ENCODE measurements around the gene S1PR4.

Gene S1PR4

GRCh38 chr19:3178377-3178972 is at the start of gene S1PR4:
Gene S1PR4 (plus strand): TSS chr19:3178769. CDS start chr19:3178793, 24 bp downstream.
- DNase-seq (ENCODE audit: low read depth in 2 of 2), result peak; percentile 40 to 50

GRCh38 chr19:3129112-3129511 is 49.5 kb upstream of the S1PR4 start:
- DNase-seq (ENCODE audit: low read depth in 2 of 2), result no peak

GRCh38 chr19:3131168-3131567 is 47.4 kb upstream of the S1PR4 start:
- DNase-seq (ENCODE audit: low read depth in 2 of 2), result no peak

GRCh38 chr19:3132971-3133792 is 45.4 kb upstream of the S1PR4 start:
- peak; percentile 43 to 45 for DNase-seq (ENCODE audit: low read depth in 2 of 2)

- no peak for DNase-seq (ENCODE audit: low read depth in 2 of 2)
These were observed 44.8 kb upstream of the S1PR4 start for GRCh38 chr19:3133793-3134116.

- DNase-seq (ENCODE audit: low read depth in 2 of 2), result no peak
These were observed 42.4 kb upstream of the S1PR4 start, which contains the start of gene GNA15 for GRCh38 chr19:3135961-3136683. Gene GNA15 (plus strand): TSS chr19:3136033. CDS start chr19:3136451, 418 bp downstream.

- DNase-seq (ENCODE audit: low read depth in 2 of 2), result no peak
These were observed 41.9 kb upstream of the S1PR4 start for GRCh38 chr19:3136684-3137055.

- no peak for DNase-seq (ENCODE audit: low read depth in 2 of 2)
These were observed 41.5 kb upstream of the S1PR4 start for GRCh38 chr19:3137119-3137518.

- no peak for DNase-seq (ENCODE audit: low read depth in 2 of 2)
These were observed 40.3 kb upstream of the S1PR4 start for GRCh38 chr19:3138268-3138667.

GRCh38 chr19:3140667-3141038 is 37.9 kb upstream of the S1PR4 start:
- DNase-seq (ENCODE audit: low read depth in 2 of 2), result no peak

- no peak for DNase-seq (ENCODE audit: low read depth in 2 of 2)
These were observed 36.3 kb upstream of the S1PR4 start for GRCh38 chr19:3142292-3142670.

GRCh38 chr19:3142781-3143337 is 35.7 kb upstream of the S1PR4 start:
- no peak for DNase-seq (ENCODE audit: low read depth in 2 of 2)

- no peak for DNase-seq (ENCODE audit: low read depth in 2 of 2)
These were observed 32.5 kb upstream of the S1PR4 start for GRCh38 chr19:3145909-3146676.

- peak; percentile 44 to 64 for DNase-seq (ENCODE audit: low read depth in 2 of 2)
These were observed 31.9 kb upstream of the S1PR4 start for GRCh38 chr19:3146677-3147100.

- no peak for DNase-seq (ENCODE audit: low read depth in 2 of 2)
These were observed 30.1 kb upstream of the S1PR4 start for GRCh38 chr19:3148503-3148902.

- no peak for DNase-seq (ENCODE audit: low read depth in 2 of 2)
These were observed 29.5 kb upstream of the S1PR4 start for GRCh38 chr19:3149089-3149488.

GRCh38 chr19:3149526-3150505 is 28.8 kb upstream of the S1PR4 start:
- DNase-seq (ENCODE audit: low read depth in 2 of 2), result no peak

- DNase-seq (ENCODE audit: low read depth in 2 of 2), result no peak
These were observed 27.7 kb upstream of the S1PR4 start for GRCh38 chr19:3150739-3151329.

GRCh38 chr19:3151563-3152418 is 26.8 kb upstream of the S1PR4 start:
- no peak for DNase-seq (ENCODE audit: low read depth in 2 of 2)

All from stimulated activated CD8-positive, alpha-beta memory T cell treated with anti-CD3 and anti-CD28 coated beads, Interleukin-7, amount 100 ng/mL, for 1 hour (primary cell).